Measurements from ENCODE around the gene TMEM167A. TPM values are rescaled to one million over a fixed set of nuclear protein-coding genes. Genes with fewer than 3 reads are reported as not detected.

TMEM167A gene
- total and polyA plus RNA-seq, 8 donors = 75.3 to 127 (median 83.4) TPM

GRCh38 chr5:83022334-83022733 is 54.9 kb downstream of the TMEM167A start:
- no peak for TF ChIP-seq CTCF (IDR thresholded peaks at IDR 0.05)
- H3K9me3 ChIP-seq = no peaks in the 10 kb centered on the region
- intact Hi-C loops (cut with DNase I) = no loop called here
- H3K36me3 ChIP-seq = no peaks in the 10 kb centered on the region
- DNase-seq (no peak), ATAC-seq (no peak)
- H3K4me3 ChIP-seq = no peak overlapping the region
- no peak overlapping the region for H3K27ac ChIP-seq
- no peaks in the 10 kb centered on the region for H3K4me1 ChIP-seq
- no peaks in the 10 kb centered on the region for H3K27me3 ChIP-seq

- H3K4me1 ChIP-seq = no peaks in the 10 kb centered on the region
- no peak for ATAC-seq
- DNase-seq = no peak
- intact Hi-C loops (cut with DNase I) = no loop called here
- H3K9me3 ChIP-seq = no peaks in the 10 kb centered on the region
- no peaks in the 10 kb centered on the region for H3K27me3 ChIP-seq
- H3K4me3 ChIP-seq = no peak overlapping the region
- no peak overlapping the region for H3K27ac ChIP-seq
- no peaks in the 10 kb centered on the region for H3K36me3 ChIP-seq
- no peak for TF ChIP-seq CTCF (IDR thresholded peaks at IDR 0.05)
These were observed 61.5 kb downstream of the TMEM167A start for GRCh38 chr5:83015676-83016075.

GRCh38 chr5:83011985-83012384 is 65.2 kb downstream of the TMEM167A start:
- Histone ChIP-seq H3K27ac (no peak overlapping the region), H3K4me3 (no peak overlapping the region), H3K9me3 (no peaks in the 10 kb centered on the region), H3K36me3 (no peaks in the 10 kb centered on the region), H3K27me3 (no peaks in the 10 kb centered on the region), H3K4me1 (no peaks in the 10 kb centered on the region)
- no peak for DNase-seq
- intact Hi-C loops (cut with DNase I) = no loop called here
- TF ChIP-seq CTCF (IDR thresholded peaks at IDR 0.05) = no peak
- no peak for ATAC-seq

GRCh38 chr5:83009408-83009807 is 67.8 kb downstream of the TMEM167A start:
- TF ChIP-seq CTCF (IDR thresholded peaks at IDR 0.05) = no peak
- Histone ChIP-seq H3K36me3 (no peaks in the 10 kb centered on the region), H3K9me3 (no peaks in the 10 kb centered on the region), H3K4me3 (no peak overlapping the region), H3K27me3 (no peaks in the 10 kb centered on the region), H3K4me1 (no peaks in the 10 kb centered on the region), H3K27ac (no peak overlapping the region)
- intact Hi-C loops (cut with DNase I) = no loop called here
- DNase-seq (no peak), ATAC-seq (no peak)

- DNase-seq (no peak), ATAC-seq (no peak)
- Histone ChIP-seq H3K27me3 (no peaks in the 10 kb centered on the region), H3K27ac (no peak overlapping the region), H3K4me1 (no peaks in the 10 kb centered on the region), H3K4me3 (no peak overlapping the region), H3K36me3 (no peaks in the 10 kb centered on the region), H3K9me3 (no peaks in the 10 kb centered on the region)
- no peak for TF ChIP-seq CTCF (IDR thresholded peaks at IDR 0.05)
- intact Hi-C loops (cut with DNase I) = no loop called here
These were observed 69.4 kb downstream of the TMEM167A start for GRCh38 chr5:83007755-83008154.
